ENCODE data around the gene APOLD1. TPM values are rescaled to one million over a fixed set of nuclear protein-coding genes. Genes with fewer than 3 reads are reported as not detected.
"Not testable (repeated sequence)": the region's sequence is repeated elsewhere in the genome, so short reads cannot be mapped to it uniquely, and the experiment has no call there.

APOLD1 gene, protein sequence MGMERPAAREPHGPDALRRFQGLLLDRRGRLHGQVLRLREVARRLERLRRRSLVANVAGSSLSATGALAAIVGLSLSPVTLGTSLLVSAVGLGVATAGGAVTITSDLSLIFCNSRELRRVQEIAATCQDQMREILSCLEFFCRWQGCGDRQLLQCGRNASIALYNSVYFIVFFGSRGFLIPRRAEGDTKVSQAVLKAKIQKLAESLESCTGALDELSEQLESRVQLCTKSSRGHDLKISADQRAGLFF
- 1 to 10 TPM; 1.2 to 1.6 (median 1.6) TPM for total RNA-seq

DNA sequence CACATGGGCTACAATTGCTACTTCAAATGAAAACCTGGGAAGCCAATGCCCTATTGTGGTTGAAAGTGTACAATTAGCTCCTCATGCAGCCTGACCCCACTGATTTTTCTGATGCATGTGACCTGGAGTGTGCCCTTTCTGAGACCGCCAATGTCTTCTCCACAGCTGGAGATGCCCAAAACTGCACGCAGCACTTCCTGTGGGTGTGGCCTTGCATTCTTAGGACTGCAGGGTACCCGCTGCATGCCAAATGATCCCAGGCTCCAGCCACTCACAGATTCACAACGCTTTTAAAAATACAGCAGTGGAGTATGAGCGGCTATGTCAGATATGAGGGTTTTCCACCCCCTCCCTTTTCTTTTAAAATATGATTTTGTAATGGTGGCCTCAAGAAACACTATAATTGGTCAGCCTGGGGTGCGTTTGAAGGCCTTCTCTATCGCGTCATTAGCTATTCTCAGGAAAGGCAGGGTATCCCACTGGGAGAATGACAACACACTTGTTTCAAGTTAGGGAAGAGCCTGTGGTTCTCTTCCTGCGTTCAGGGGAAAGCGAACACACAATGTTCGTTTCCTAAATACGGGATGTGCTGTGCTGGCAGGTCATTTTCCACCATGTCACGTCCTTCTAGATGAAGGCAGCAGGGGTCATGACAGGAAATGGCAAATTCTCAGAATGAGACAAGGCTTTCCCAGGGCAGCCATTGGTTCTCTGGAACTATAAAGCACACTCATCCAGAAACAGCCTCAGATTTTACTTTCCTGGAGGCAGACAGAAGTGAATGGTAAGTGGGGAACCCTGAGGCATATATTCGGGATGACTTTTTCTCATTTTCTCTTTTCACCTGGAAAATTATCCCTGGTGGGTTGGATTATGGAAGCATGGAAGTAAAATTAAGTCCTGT, at the start of gene APOLD1:
Gene APOLD1 (plus strand): TSS at position 749 of the 904 bp plus-strand sequence. CDS start 33 bp downstream, at position 782.
- Mint-ChIP-seq H3K4me1 (ENCODE audit: low read depth) (peaks cover 26% of the 10 kb centered on the region), H3K9me3 (no peaks in the 10 kb centered on the region), H3K4me3 (peak within 1 kb of the TSS; percentile 72), H3K36me3 (ENCODE audit: insufficient read depth) (no peaks in the 10 kb centered on the region), H3K27me3 (ENCODE audit: low read depth) (no peaks in the 10 kb centered on the region)
- ATAC-seq (no peak), DNase-seq (no peak)

DNA sequence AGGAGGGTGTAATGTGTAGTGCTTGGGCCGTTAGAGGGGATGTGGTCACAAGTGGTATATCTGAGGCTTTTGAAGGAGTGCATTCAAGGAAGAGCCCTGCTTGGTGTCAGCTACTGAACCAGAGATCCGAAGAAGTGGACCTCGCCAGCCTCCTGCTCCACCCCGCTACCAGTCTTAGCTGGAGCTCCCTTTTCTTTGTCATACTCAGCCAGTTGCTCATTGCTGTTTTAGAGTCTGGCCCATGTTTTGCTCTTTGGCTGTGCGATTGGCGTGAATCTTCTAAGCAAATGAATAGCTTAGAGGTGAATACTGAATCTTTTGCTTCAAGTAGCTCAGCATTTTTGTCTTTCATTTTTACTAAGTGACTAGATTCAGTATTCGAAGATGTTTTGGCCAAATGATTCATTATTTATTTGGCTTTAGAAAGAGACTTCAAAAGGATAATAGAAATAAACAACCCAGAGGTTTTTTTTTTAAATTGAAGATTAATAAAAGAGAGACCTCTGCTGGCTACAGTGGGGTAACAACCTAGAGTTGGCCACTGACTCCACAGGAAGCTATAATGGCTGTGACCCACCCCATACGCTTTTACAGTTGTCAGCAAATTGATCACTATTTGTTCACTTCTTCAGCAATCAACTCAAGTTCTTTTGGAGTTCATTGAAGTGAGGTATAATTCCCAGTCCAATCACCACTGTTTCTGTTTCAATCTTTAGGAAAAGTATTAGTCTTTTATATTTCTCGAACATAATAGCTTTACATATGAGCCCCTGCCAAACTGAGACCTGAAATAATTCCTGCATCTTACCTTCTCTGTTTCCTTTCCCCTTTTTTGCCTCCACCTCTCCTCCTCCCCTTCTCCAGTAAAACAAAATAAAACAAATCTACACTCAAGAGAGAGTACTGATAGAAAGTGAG, 48.4 kb upstream of the APOLD1 start:
- Mint-ChIP-seq H3K9me3 (no peaks in the 10 kb centered on the region), H3K36me3 (ENCODE audit: insufficient read depth) (no peaks in the 10 kb centered on the region), H3K4me1 (ENCODE audit: low read depth) (peaks cover 42% of the 10 kb centered on the region), H3K4me3 (peak overlapping the region; percentile 65), H3K27me3 (ENCODE audit: low read depth) (no peaks in the 10 kb centered on the region)
- DNase-seq (peak; percentile 12), ATAC-seq (peak; percentile 83 to 90)

DNA sequence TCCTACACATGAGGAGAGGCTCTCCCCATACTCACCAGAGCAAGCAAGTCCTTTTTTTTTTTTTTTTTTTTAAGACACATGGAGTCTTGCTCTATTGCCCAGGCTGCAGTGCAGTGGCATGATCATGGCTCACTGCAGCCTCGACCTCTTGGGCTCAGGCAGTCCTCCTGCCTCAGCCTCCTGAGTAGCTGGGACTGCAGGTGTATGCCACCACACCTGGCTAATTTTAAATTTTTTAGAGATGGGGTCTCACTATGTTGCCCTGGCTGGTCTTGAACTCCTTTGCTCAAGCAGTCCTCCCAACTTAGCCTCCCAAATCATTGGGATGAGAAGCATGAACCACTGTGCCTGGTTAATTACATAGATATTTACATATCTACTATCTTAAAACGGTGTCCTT, 47.3 kb upstream of the APOLD1 start:
- DNase-seq; H3K9me3 Mint-ChIP-seq; H3K4me3 Mint-ChIP-seq; H3K27me3 Mint-ChIP-seq (ENCODE audit: low read depth); ATAC-seq; H3K36me3 Mint-ChIP-seq (ENCODE audit: insufficient read depth): not testable (repeated sequence)
- H3K4me1 Mint-ChIP-seq (ENCODE audit: low read depth) = peaks cover 42% of the 10 kb centered on the region

DNA sequence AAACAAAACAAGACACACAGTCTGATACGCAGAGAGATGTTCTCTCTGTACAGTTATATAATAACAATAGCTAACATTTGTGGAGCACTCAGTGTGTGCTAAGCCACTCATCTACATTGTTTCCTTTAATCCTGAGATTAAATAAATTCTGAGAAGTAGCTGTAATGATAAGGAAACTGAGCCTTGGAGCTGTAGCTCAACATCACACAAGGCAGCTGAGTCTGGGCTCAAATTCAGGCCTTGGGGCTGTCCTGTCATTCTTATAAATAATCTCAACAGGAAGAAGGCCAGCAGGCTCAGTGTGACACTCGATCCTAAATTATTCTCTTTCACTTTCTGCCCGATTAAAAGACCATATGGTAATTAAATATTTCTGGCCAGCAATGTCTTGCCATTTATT, 43.8 kb upstream of the APOLD1 start:
- no peaks in the 10 kb centered on the region for H3K9me3 Mint-ChIP-seq
- DNase-seq = no peak
- ATAC-seq = no peak
- peaks cover 22% of the 10 kb centered on the region for H3K4me1 Mint-ChIP-seq (ENCODE audit: low read depth)
- H3K27me3 Mint-ChIP-seq (ENCODE audit: low read depth) = no peaks in the 10 kb centered on the region
- H3K36me3 Mint-ChIP-seq (ENCODE audit: insufficient read depth) = peaks cover 5% of the 10 kb centered on the region
- peak overlapping the region; percentile 42 for H3K4me3 Mint-ChIP-seq

DNA sequence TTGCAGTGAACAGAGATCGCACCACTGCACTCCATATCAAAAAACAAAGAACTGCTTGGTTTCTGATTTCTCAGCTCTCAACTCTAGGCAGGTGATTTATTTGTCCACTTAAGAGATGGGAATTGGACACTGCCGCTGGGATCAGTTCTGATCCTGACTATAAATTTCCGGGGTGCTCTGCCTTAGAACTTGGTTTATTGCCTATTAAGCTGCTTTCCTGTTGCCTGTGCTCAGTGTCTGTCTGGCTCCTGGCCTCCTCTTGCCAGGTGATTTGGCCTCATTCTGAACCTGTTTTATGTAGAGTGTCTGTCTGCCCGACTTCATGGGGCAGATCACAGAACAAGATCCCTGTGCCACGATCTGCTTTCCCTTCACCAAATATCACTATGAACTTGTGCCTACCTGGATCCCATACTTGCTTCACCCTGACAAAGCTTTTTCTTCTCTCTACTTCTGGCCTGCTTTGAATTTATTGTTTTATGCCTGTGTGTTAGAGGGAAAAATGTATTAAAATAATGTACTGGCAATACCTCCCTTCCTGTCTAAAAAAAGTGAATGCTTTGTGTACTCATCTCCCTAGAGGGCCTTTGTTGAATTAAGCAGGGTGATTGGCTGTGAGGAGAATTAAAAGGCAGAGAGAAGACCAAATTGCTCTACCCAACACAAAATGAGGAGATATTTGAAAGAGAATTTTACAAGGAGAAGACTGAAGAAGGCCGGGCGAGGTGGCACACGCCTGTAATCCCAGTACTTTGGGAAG, 40.7 kb upstream of the APOLD1 start:
- DNase-seq (no peak), ATAC-seq (no peak)
- Mint-ChIP-seq H3K4me3 (no peak overlapping the region), H3K36me3 (ENCODE audit: insufficient read depth) (peaks cover 8% of the 10 kb centered on the region), H3K4me1 (ENCODE audit: low read depth) (peaks cover 8% of the 10 kb centered on the region), H3K9me3 (no peaks in the 10 kb centered on the region), H3K27me3 (ENCODE audit: low read depth) (no peaks in the 10 kb centered on the region)

DNA sequence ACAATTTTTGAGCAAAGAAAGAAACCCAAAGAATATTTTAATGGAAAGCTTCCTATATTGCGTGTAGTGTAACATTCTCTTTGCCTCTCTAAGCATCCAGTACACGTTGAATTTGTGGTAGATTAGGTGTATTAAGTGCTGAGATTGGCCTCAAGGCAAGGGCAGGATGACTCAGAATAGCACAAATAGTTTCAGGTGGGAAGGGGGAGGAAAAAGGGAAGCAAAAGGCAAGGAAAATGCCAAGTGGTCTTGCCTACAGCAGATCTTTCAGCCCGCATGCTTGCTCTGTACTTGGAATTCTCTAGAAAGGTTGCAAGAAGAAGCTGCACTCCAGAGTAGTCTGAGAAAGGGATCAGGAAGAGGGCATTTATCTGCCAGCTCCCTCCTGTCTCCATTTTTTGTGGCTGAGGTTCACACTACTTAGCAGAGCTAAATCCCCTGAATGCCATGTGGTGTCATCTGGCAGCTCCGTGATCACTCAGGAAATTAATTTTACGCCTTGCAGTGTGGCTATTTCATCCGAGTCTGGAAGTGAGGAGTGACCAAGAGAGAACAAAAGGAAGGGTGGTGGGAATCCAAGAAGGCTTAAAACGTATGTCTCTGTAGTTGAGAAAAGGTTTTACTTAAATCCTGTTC, 39.8 kb upstream of the APOLD1 start:
- Mint-ChIP-seq H3K36me3 (ENCODE audit: insufficient read depth) (peaks cover 8% of the 10 kb centered on the region), H3K9me3 (no peaks in the 10 kb centered on the region), H3K27me3 (ENCODE audit: low read depth) (no peaks in the 10 kb centered on the region), H3K4me1 (ENCODE audit: low read depth) (peaks cover 8% of the 10 kb centered on the region), H3K4me3 (no peak overlapping the region)
- DNase-seq (no peak), ATAC-seq (no peak)

DNA sequence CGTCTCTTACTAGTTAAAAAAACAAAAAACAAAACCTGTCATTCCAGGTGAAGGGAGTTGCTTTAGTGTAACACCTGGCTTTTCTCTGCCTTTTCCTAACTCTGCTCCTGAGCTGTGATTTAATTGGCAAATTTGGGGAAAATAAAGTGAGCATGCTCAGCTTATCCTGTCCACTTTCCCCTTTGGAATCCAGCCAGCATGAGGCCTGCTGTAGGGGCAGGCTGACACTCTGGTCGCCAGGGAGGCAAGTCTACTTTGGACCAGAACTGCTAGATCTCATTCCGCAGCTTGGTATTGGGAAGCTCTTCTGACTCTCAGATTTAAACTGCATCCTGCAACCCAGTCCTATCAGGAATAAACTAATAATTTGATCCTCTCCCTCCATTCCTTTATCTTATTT, 38.2 kb upstream of the APOLD1 start:
- Mint-ChIP-seq H3K4me1 (ENCODE audit: low read depth) (peaks cover 2% of the 10 kb centered on the region), H3K9me3 (no peaks in the 10 kb centered on the region), H3K36me3 (ENCODE audit: insufficient read depth) (peaks cover 8% of the 10 kb centered on the region), H3K4me3 (no peak overlapping the region), H3K27me3 (ENCODE audit: low read depth) (no peaks in the 10 kb centered on the region)
- ATAC-seq = no peak
- no peak for DNase-seq

DNA sequence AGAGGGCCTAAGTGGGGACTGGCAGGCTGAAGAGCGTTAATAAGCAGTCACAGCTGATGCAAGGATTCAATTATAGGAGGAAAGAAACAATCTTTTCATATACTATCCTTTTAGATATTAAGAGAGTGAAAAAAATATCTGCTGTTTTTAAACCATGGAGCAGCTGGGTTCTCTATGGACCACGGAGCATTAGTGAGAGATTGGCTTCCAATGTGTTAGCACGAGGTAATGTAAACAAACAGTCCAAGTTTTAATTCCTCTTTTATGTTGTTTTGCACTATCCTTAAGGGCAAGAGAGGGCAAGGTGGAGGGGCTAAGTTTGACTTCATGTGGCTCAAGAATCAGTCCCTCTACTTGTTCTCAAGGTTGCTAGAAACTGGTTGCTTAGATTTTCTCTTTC, 37.4 kb upstream of the APOLD1 start:
- ATAC-seq (no peak), DNase-seq (no peak)
- Mint-ChIP-seq H3K9me3 (no peaks in the 10 kb centered on the region), H3K27me3 (ENCODE audit: low read depth) (no peaks in the 10 kb centered on the region), H3K4me3 (no peak overlapping the region), H3K4me1 (ENCODE audit: low read depth) (no peaks in the 10 kb centered on the region), H3K36me3 (ENCODE audit: insufficient read depth) (peaks cover 7% of the 10 kb centered on the region)

DNA sequence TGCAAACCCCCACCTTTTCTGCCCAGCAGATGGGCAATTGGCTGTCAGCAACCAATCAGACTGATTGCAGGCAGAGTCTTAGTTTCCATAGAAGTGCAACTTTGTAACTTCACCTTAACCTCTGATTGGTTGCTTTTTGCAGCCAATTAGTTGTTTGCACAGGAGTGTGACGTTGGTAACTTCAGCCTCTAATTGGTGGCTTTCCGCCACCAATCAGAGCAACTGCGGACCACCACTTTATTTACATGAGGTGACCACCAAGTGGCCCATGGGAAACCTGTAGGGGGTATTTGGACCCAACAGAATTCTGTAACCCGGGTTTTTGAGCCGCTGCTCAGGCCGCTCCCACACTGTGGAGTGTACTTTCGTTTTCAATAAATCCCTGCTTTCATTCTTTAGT, 36.0 kb upstream of the APOLD1 start:
- no peak overlapping the region for H3K4me3 Mint-ChIP-seq
- H3K4me1 Mint-ChIP-seq (ENCODE audit: low read depth) = no peaks in the 10 kb centered on the region
- no peak for DNase-seq
- H3K9me3 Mint-ChIP-seq = no peaks in the 10 kb centered on the region
- peaks cover 5% of the 10 kb centered on the region for H3K36me3 Mint-ChIP-seq (ENCODE audit: insufficient read depth)
- H3K27me3 Mint-ChIP-seq (ENCODE audit: low read depth) = no peaks in the 10 kb centered on the region
- ATAC-seq = no peak

DNA sequence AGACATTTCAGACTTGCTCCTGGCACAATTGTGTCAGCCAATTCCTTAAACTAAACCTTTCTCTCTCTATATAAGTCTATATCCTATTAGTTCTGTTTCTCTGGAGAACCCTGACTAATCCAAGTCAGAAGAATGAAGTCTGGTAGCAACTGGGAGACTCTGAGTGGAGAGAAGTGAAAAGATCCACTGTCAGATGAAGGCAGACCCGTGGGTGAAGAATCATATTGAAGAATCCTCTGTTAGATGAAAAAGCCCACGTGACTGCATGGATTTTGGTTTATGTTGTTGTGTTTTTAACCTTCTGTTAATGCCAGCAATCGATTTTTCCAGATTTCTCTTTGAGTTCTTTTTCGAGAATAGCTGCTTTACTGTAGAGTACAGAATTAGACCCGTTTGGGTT, 29.5 kb upstream of the APOLD1 start:
- Mint-ChIP-seq H3K9me3 (no peaks in the 10 kb centered on the region), H3K27me3 (ENCODE audit: low read depth) (no peaks in the 10 kb centered on the region), H3K4me1 (ENCODE audit: low read depth) (no peaks in the 10 kb centered on the region), H3K36me3 (ENCODE audit: insufficient read depth) (no peaks in the 10 kb centered on the region), H3K4me3 (no peak overlapping the region)
- ATAC-seq (no peak), DNase-seq (no peak)

DNA sequence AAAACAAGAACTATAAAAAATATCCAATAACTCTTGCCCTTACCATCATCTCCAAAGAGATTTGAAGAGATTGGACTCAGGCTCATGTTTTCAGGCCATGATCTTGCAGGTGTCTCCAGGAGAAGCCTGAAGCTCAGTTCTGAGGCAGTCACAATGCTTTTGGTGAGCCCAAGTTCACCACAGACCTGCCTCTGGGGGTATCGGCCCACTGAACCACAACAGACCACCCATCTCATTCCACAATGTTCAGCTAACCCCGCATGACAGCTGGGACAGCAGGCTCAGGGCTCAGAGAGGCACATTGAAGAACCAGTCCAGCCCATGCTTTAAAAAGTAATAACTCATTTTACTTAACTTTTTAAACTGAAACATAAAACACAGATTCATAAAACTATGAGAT, 28.3 kb upstream of the APOLD1 start:
- ATAC-seq = no peak
- Mint-ChIP-seq H3K27me3 (ENCODE audit: low read depth) (no peaks in the 10 kb centered on the region), H3K4me1 (ENCODE audit: low read depth) (no peaks in the 10 kb centered on the region), H3K9me3 (no peaks in the 10 kb centered on the region), H3K4me3 (no peak overlapping the region), H3K36me3 (ENCODE audit: insufficient read depth) (peaks cover 3% of the 10 kb centered on the region)
- DNase-seq = no peak

DNA sequence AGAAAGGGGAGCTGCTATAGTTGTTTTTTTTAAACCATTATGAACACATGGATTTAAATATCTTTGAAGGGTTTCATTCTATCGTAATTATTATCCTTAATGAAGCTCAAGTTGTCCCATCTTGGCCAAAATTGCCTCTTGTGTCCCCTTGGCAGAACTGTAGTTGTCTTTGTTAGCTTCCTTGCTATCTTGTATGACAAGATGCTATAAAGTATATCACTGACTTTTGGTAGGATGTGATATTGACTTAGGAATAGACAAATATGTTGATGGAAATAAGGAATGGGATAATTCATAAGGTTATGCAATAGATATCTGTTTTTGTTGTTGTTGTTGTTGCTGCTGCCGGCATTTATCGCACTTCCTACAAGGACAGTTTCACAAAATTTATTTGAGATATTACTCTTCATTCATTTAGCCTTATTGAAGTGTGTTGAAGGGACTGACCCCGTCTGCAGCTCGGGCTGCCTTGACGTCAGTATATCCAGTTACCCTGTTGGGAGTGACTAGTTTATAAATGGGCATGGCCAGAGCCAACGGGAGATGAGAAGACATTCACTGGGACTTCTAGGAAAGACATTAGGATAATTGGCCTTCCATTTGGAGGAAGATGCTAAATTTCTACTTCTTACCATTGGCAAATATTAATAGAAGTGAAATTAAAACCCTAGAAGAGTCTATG, 26.1 kb upstream of the APOLD1 start:
- Mint-ChIP-seq H3K27me3 (ENCODE audit: low read depth) (no peaks in the 10 kb centered on the region), H3K4me1 (ENCODE audit: low read depth) (peaks cover 2% of the 10 kb centered on the region)

DNA sequence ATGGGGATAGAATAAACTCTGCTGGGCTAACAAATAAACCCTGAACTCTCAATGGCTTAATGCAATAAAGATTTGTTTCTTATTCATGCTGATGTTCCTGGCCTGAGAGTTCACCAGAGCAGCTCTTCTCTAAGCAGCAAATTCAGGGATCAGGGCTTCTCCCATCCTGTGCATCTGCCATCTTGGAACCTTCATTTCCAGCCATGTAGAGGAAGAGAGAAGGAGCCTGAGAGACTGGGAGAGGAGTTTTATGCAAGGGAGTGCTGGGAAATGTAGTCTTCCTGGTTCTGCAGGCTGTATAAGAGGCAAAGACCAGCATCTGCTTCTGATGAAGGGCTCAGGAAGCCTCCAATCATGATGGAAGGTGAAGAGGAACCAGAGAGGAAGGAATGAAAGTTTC, 20.6 kb upstream of the APOLD1 start:
- no peak overlapping the region for H3K4me3 Mint-ChIP-seq
- peaks cover 2% of the 10 kb centered on the region for H3K4me1 Mint-ChIP-seq (ENCODE audit: low read depth)
- H3K27me3 Mint-ChIP-seq (ENCODE audit: low read depth) = no peaks in the 10 kb centered on the region
- H3K36me3 Mint-ChIP-seq (ENCODE audit: insufficient read depth) = peaks cover 3% of the 10 kb centered on the region
- peaks cover 2% of the 10 kb centered on the region for H3K9me3 Mint-ChIP-seq
- no peak for ATAC-seq
- no peak for DNase-seq

More for the DNA sequence above, 26.1 kb upstream of the APOLD1 start:
- H3K4me3 Mint-ChIP-seq = no peak overlapping the region
- peaks cover 3% of the 10 kb centered on the region for H3K36me3 Mint-ChIP-seq (ENCODE audit: insufficient read depth)
- no peak for ATAC-seq
- no peak for DNase-seq
- H3K9me3 Mint-ChIP-seq = no peaks in the 10 kb centered on the region
